Aorta (tissue), 5 donors: Measurements from ENCODE around the gene CLSTN1. TPM values are rescaled to one million over a fixed set of nuclear protein-coding genes. Genes with fewer than 3 reads are reported as not detected.

Source experiments
- ATAC-seq: fragments of 200-7000 bp; cut with Tn5 transposase; one replicate; pipeline ENCODE4 v1.9.1; 2022; ENCODE audit warnings: moderate library complexity; ENCODE audit not compliant: low FRiP score
- DNase-seq, 2 donors: peaks; one replicate each; pipeline ENCODE4 v3.0.0-alpha.2; 2020
- H3K27ac ChIP-seq, 2 donors: one replicate each; pipeline ENCODE4 v1.5.1; 2013; ENCODE audit warnings: low read length in 2 of 2, mild to moderate bottlenecking in 2 of 2, moderate library complexity in 2 of 2, control low read depth in 1 of 2, inconsistent platforms in 1 of 2, low read depth in 1 of 2
- H3K27me3 ChIP-seq, 2 donors: one replicate each; pipeline ENCODE4 v1.6.1; 2013; ENCODE audit warnings: control low read depth in 1 of 2, low read length in 1 of 2, mild to moderate bottlenecking in 1 of 2, moderate library complexity in 1 of 2; ENCODE audit not compliant: insufficient read depth in 2 of 2, control insufficient read depth in 1 of 2
- H3K36me3 ChIP-seq, 2 donors: one replicate each; pipeline ENCODE4 v1.6.1; 2013; ENCODE audit warnings: control low read depth in 1 of 2, low read length in 1 of 2, mild to moderate bottlenecking in 1 of 2; ENCODE audit not compliant: insufficient read depth in 2 of 2, control insufficient read depth in 1 of 2
- H3K4me1 ChIP-seq, 2 donors: one replicate each; pipeline ENCODE4 v1.6.1; 2013; ENCODE audit warnings: low read length in 2 of 2, control low read depth in 1 of 2, mild to moderate bottlenecking in 1 of 2, moderate library complexity in 1 of 2; ENCODE audit not compliant: insufficient read depth in 2 of 2, control insufficient read depth in 1 of 2
- H3K4me3 ChIP-seq, 2 donors: one replicate each; pipeline ENCODE4 v1.5.1; 2013; ENCODE audit warnings: low read length in 2 of 2, control low read depth in 1 of 2, mild to moderate bottlenecking in 1 of 2
- H3K9me3 ChIP-seq: one replicate; pipeline ENCODE4 v1.6.1; 2013; ENCODE audit warnings: mild to moderate bottlenecking, low read length; ENCODE audit not compliant: control insufficient read depth
- WGBS, 2 donors: extraction: QIAGEN DNeasy Blood & Tissue Kit; methylation state at CpG; one replicate each; pipeline ENCODE4 v1.1.7; 2013; 5-methylcytosine and 5-hydroxymethylcytosine counted together
- intact Hi-C, 2 donors: fragments of 100-400 bp; cut with DNase I; formaldehyde crosslinking; loops; one replicate each; pipeline versions ENCODE4 v1.14.2 to v1.15.0; 2022
- polyA plus RNA-seq, 2 donors: library from polyadenylated mRNA; stranded (reverse); fragments of 200-250 nt; gene quantifications; one replicate each; pipeline ENCODE4 v1.2.3, GENCODE V29; 2013
- total RNA-seq, 2 donors: library from RNA; stranded (reverse); fragmentation: NEBNext Ultra II Directional; extraction: Animal tissue kit (Norgen Biotek cat#: 25700); gene quantifications; one replicate each; pipeline ENCODE4 v1.2.1, GENCODE V29; 2021
- donor health status: healthy with polysubstance abuse.
- donor health status: Bipolar disorder and iron deficiency.
- donor health status: DM: no; HTN: no; CAD: no.
- donor health status: DM: no; HTN: no; CAD: no.
- donor health status: DM: yes; HTN: yes; CAD: no.

Gene CLSTN1
- total and polyA plus RNA-seq, 4 donors, result 17.0 to 113 (median 74.3) TPM

GRCh38 chr1:9711466-9712020, 112.2 kb downstream of the CLSTN1 start:
- H3K27ac ChIP-seq, result no peak overlapping the region
- H3K9me3 ChIP-seq, result no peaks in the 10 kb centered on the region
- 89 to 91% methylated on average over 9 of the region's 9 CpGs for WGBS, 2 donors
- intact Hi-C loops, result no loop called here
- no peak for DNase-seq
- H3K4me1 ChIP-seq, result no peaks in the 10 kb centered on the region
- H3K36me3 ChIP-seq, result no peaks in the 10 kb centered on the region
- ATAC-seq, result no peak
- no peak overlapping the region for H3K4me3 ChIP-seq
- H3K27me3 ChIP-seq, result no peaks in the 10 kb centered on the region

GRCh38 chr1:9710037-9710436, 113.7 kb downstream of the CLSTN1 start:
- no peak for DNase-seq
- H3K27ac ChIP-seq, result no peak overlapping the region
- ATAC-seq, result no peak
- WGBS, 2 donors, result 94 to 97% methylated on average over 8 of the region's 8 CpGs
- H3K4me3 ChIP-seq, result no peak overlapping the region
- no peaks in the 10 kb centered on the region for H3K27me3 ChIP-seq
- intact Hi-C loops, result no loop called here
- H3K9me3 ChIP-seq, result no peaks in the 10 kb centered on the region
- H3K36me3 ChIP-seq, result no peaks in the 10 kb centered on the region
- H3K4me1 ChIP-seq, result no peaks in the 10 kb centered on the region

- WGBS, 2 donors, result 94 to 97% methylated on average over 4 of the region's 4 CpGs
- Histone ChIP-seq H3K4me3 (no peak overlapping the region), H3K36me3 (no peaks in the 10 kb centered on the region), H3K4me1 (no peaks in the 10 kb centered on the region), H3K9me3 (no peaks in the 10 kb centered on the region), H3K27ac (no peak overlapping the region), H3K27me3 (no peaks in the 10 kb centered on the region)
- DNase-seq, result no peak
- ATAC-seq, result no peak
- intact Hi-C loops, result no loop called here
Measured at GRCh38 chr1:9706178-9706577, 117.6 kb downstream of the CLSTN1 start.

GRCh38 chr1:9705337-9706093, 118.2 kb downstream of the CLSTN1 start:
- H3K9me3 ChIP-seq, result no peaks in the 10 kb centered on the region
- DNase-seq (no peak), ATAC-seq (no peak)
- no peaks in the 10 kb centered on the region for H3K36me3 ChIP-seq
- no peak overlapping the region for H3K4me3 ChIP-seq
- WGBS, 2 donors, result 93 to 94% methylated on average over 8 of the region's 8 CpGs
- no peaks in the 10 kb centered on the region for H3K4me1 ChIP-seq
- intact Hi-C loops, result no loop called here
- no peak overlapping the region for H3K27ac ChIP-seq
- no peaks in the 10 kb centered on the region for H3K27me3 ChIP-seq

GRCh38 chr1:9703681-9704080, 120.1 kb downstream of the CLSTN1 start:
- intact Hi-C loops, result no loop called here
- no peak overlapping the region for H3K4me3 ChIP-seq
- no peak for DNase-seq
- 92 to 97% methylated on average over 3 of the region's 3 CpGs for WGBS, 2 donors
- no peak for ATAC-seq
- no peak overlapping the region for H3K27ac ChIP-seq
- H3K27me3 ChIP-seq, result no peaks in the 10 kb centered on the region
- H3K9me3 ChIP-seq, result no peaks in the 10 kb centered on the region
- no peaks in the 10 kb centered on the region for H3K4me1 ChIP-seq
- no peaks in the 10 kb centered on the region for H3K36me3 ChIP-seq

GRCh38 chr1:9703165-9703509, 120.6 kb downstream of the CLSTN1 start:
- Histone ChIP-seq H3K27ac (no peak overlapping the region), H3K27me3 (no peaks in the 10 kb centered on the region), H3K9me3 (no peaks in the 10 kb centered on the region), H3K36me3 (no peaks in the 10 kb centered on the region), H3K4me1 (no peaks in the 10 kb centered on the region), H3K4me3 (no peak overlapping the region)
- ATAC-seq, result no peak
- WGBS, 2 donors, result 79 to 83% methylated on average over 5 of the region's 5 CpGs
- intact Hi-C loops, result no loop called here
- DNase-seq, result no peak

GRCh38 chr1:9701665-9702064, 122.1 kb downstream of the CLSTN1 start:
- Histone ChIP-seq H3K27ac (no peak overlapping the region), H3K9me3 (no peaks in the 10 kb centered on the region), H3K4me3 (no peak overlapping the region), H3K4me1 (no peaks in the 10 kb centered on the region), H3K27me3 (no peaks in the 10 kb centered on the region), H3K36me3 (no peaks in the 10 kb centered on the region)
- WGBS, 2 donors, result 45 to 59% methylated on average over 4 of the region's 4 CpGs
- DNase-seq (no peak), ATAC-seq (no peak)
- intact Hi-C loops, result no loop called here

GRCh38 chr1:9700340-9700739, 123.4 kb downstream of the CLSTN1 start:
- no peak for DNase-seq
- H3K36me3 ChIP-seq, result no peaks in the 10 kb centered on the region
- intact Hi-C loops, result no loop called here
- H3K4me1 ChIP-seq, result no peaks in the 10 kb centered on the region
- no peaks in the 10 kb centered on the region for H3K27me3 ChIP-seq
- no peaks in the 10 kb centered on the region for H3K9me3 ChIP-seq
- no peak for ATAC-seq
- H3K27ac ChIP-seq, result no peak overlapping the region
- WGBS, 2 donors, result 88 to 93% methylated on average over 12 of the region's 12 CpGs
- H3K4me3 ChIP-seq, result no peak overlapping the region

GRCh38 chr1:9699361-9699760, 124.4 kb downstream of the CLSTN1 start:
- WGBS, 2 donors, result 95% methylated on average over 7 of the region's 7 CpGs

More at GRCh38 chr1:9699361-9699760, 124.4 kb downstream of the CLSTN1 start:
- no peak for DNase-seq
- intact Hi-C loops, result no loop called here
- H3K9me3 ChIP-seq, result no peaks in the 10 kb centered on the region
- H3K36me3 ChIP-seq, result no peaks in the 10 kb centered on the region
- no peak for ATAC-seq
- H3K27me3 ChIP-seq, result no peaks in the 10 kb centered on the region
- H3K4me1 ChIP-seq, result no peaks in the 10 kb centered on the region
- no peak overlapping the region for H3K4me3 ChIP-seq
- no peak overlapping the region for H3K27ac ChIP-seq
